Type B pancreatic cell (in vitro differentiated cells): ENCODE results near the gene CACNA1B. TPM values are rescaled to one million over a fixed set of nuclear protein-coding genes. Genes with fewer than 3 reads are reported as not detected.

Experiments used
- DNase-seq: peaks from one replicate; pipeline ENCODE4 v3.0.0; 2021; ENCODE audit warnings: mixed read lengths; ENCODE audit not compliant: unreplicated experiment; ENCODE audit errors: extremely low spot score
- H3K27ac Mint-ChIP-seq: 2 replicates; pipeline ENCODE4 v1.8.0; 2021; ENCODE audit warnings: mild to moderate bottlenecking, mixed read lengths
- H3K27me3 Mint-ChIP-seq: 2 replicates; pipeline ENCODE4 v1.8.0; 2021; ENCODE audit warnings: mixed read lengths
- H3K36me3 Mint-ChIP-seq: 2 replicates; pipeline ENCODE4 v1.8.0; 2021; ENCODE audit warnings: mixed read lengths
- H3K4me1 Mint-ChIP-seq: one replicate; pipeline ENCODE4 v1.8.0; 2021; ENCODE audit warnings: mixed read lengths; ENCODE audit not compliant: unreplicated experiment
- H3K4me3 Mint-ChIP-seq: 2 replicates; pipeline ENCODE4 v1.8.0; 2021; ENCODE audit warnings: mild to moderate bottlenecking, mixed read lengths
- H3K9me3 Mint-ChIP-seq: 2 replicates; pipeline ENCODE4 v1.8.0; 2021; ENCODE audit warnings: mixed read lengths
- total RNA-seq: library from RNA; stranded (reverse); gene quantifications from 2 replicates; pipeline ENCODE4 v1.2.1, GENCODE V29; 2021; ENCODE audit warnings: low replicate concordance
- TF ChIP-seq, protein P1 (sequence below): fragments of 200-600 bp; sonication (generic); conservative IDR thresholded peaks from 2 replicates; pipeline ENCODE4 v1.5.0; 2021; ENCODE audit warnings: antibody characterized with exemption, mild to moderate bottlenecking

CACNA1B gene
- total RNA-seq, 1 donor from 2014 or later = 2.4 TPM

DNA sequence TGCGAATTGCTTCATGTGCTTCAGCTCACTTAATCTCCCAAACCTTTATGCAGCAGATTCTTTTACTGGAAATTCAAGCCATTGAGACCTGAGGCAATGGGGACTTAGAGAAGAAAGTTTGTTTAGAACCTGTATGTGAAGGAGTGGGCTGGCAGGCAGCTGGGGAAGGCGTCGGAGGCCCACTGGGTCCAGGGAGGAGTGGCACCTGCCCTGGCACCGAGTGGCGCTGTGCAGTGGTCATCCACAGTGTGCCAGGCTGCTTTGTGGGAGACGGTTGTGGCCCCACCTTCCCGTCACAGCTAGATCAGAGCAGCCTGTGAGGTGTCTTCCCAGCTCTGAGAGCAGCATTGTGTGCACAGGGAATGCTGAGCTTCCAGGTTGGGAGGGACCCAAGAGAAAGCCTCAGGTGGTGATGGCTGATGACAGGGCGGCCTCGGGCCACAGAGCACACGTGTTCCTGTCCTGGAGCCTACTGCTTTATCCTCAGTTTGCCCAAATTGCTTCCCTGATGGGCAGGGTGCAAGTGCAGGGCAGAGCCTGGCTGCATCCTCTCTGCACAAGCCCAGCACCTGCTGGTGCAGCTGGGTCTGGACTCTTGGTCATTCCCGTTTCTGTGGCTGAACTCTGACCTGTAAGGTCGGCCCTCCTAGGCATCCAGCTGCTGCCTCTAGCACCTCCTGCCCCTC lies 175.2 kb downstream of the CACNA1B start:
- H3K4me1 Mint-ChIP-seq = peaks cover 1% of the 10 kb centered on the region
- DNase-seq = peak; percentile 62
- no peaks in the 10 kb centered on the region for H3K36me3 Mint-ChIP-seq
- no peak overlapping the region for H3K4me3 Mint-ChIP-seq
- no peaks in the 10 kb centered on the region for H3K27me3 Mint-ChIP-seq
- TF ChIP-seq, protein P1, sequence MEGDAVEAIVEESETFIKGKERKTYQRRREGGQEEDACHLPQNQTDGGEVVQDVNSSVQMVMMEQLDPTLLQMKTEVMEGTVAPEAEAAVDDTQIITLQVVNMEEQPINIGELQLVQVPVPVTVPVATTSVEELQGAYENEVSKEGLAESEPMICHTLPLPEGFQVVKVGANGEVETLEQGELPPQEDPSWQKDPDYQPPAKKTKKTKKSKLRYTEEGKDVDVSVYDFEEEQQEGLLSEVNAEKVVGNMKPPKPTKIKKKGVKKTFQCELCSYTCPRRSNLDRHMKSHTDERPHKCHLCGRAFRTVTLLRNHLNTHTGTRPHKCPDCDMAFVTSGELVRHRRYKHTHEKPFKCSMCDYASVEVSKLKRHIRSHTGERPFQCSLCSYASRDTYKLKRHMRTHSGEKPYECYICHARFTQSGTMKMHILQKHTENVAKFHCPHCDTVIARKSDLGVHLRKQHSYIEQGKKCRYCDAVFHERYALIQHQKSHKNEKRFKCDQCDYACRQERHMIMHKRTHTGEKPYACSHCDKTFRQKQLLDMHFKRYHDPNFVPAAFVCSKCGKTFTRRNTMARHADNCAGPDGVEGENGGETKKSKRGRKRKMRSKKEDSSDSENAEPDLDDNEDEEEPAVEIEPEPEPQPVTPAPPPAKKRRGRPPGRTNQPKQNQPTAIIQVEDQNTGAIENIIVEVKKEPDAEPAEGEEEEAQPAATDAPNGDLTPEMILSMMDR = no peak
- no peaks in the 10 kb centered on the region for H3K9me3 Mint-ChIP-seq
- no peak overlapping the region for H3K27ac Mint-ChIP-seq

DNA sequence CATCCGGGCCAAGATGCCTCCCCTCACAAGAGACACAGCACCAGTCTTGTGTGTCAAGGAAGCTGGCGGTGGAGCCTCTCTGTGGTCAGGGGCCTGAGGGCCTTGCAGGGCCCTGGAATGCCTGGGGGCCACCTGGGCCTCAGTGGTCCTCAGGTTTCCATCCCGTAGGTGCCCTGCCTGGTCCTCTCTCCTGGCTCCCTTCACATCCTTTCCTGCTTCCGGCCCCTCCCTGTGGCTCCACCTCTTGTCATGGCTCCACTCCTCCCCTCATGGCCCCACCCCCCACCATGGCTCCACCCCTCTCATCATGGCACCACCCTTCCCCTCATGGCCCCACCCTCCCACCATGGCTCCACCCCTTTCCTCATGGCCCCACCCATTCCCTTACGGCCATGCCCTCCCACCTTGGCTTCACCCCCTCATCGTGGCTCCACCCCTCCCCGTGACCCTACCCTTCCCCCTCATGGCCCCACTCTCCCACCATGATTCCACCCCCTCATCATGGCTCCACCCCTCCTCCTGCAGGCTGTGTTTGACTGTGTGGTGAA lies 175.8 kb downstream of the CACNA1B start:
- TF ChIP-seq, protein P1 = no peak
- Mint-ChIP-seq H3K4me3 (no peak overlapping the region), H3K4me1 (no peaks in the 10 kb centered on the region), H3K27ac (no peak overlapping the region), H3K36me3 (no peaks in the 10 kb centered on the region), H3K27me3 (no peaks in the 10 kb centered on the region), H3K9me3 (no peaks in the 10 kb centered on the region)
- DNase-seq = peak; percentile 60

DNA sequence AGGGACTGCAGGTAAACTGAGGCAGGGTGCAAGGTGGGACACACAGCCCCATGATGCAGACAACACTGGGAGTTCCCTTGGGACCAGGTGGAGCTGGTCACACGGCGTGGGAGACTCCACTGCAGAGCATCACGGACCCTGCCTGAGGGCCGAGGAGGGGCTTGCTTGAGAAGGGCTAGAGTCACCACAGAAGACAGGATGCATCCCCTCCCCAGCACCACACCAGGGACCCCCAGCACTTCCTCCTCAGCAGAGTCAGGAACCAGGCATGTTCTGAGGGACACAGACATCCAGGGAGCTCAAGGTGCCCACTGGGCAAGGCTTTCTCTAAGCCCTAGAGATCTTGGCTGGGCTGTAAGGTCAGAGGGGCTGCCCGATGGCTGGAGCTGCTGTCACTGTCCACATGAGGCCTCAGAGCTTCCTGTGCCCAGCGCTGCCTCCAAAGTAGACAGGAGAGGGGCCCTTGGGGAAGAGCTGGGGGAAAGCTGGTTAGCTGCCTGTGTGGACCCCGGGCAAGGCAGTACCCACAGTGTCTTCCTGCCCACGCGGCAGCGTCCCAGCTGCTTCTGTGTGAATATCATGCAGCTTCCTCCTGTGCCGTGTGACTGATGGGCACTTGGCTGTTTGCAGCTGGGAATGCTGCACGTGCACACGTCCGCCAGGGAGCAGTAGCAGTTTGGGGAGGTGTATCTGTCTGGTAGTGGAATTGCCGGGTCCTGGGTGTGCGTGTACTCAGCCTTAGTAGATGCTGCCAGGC lies 176.6 kb downstream of the CACNA1B start:
- H3K4me3 Mint-ChIP-seq = no peak overlapping the region
- H3K4me1 Mint-ChIP-seq = no peaks in the 10 kb centered on the region
- H3K36me3 Mint-ChIP-seq = no peaks in the 10 kb centered on the region
- no peaks in the 10 kb centered on the region for H3K9me3 Mint-ChIP-seq
- no peak overlapping the region for H3K27ac Mint-ChIP-seq
- no peaks in the 10 kb centered on the region for H3K27me3 Mint-ChIP-seq
- peak; percentile 47 for DNase-seq
- TF ChIP-seq, protein P1 = no peak

DNA sequence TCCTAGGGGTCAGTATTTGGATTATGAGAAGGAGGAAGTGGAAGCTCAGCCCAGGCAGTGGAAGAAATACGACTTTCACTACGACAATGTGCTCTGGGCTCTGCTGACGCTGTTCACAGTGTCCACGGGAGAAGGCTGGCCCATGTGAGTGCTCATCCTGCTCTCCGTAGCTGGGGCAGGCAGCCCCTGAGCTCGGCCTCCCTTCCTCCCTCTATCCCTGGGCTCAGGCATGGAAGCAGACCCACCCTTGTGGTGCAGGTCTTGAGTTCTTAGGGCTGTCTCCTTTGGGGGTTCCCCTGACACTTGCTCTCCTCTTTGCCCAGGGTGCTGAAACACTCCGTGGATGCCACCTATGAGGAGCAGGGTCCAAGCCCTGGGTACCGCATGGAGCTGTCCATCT lies 180.1 kb downstream of the CACNA1B start:
- Mint-ChIP-seq H3K27ac (no peak overlapping the region), H3K4me3 (no peak overlapping the region), H3K27me3 (no peaks in the 10 kb centered on the region), H3K36me3 (no peaks in the 10 kb centered on the region), H3K4me1 (no peaks in the 10 kb centered on the region), H3K9me3 (no peaks in the 10 kb centered on the region)
- DNase-seq = no peak
- TF ChIP-seq, protein P1 = no peak

DNA sequence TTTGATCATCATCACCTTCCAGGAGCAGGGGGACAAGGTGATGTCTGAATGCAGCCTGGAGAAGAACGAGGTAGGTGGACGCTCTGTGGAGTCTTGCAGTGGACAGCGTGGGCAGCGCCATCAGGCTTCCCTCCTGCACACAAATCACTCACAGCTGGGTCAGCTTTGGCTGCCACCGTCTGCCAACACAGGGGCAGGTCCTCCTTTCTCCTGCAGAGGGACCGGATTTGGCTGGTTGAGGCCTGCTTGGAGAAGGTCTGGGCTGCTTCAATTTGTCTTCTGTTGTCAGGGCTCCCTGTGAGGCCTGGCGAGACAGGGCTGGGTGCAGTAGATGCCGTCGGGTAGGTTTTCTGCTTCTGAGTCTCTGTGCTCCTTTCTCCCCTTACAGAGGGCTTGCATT lies 180.6 kb downstream of the CACNA1B start:
- Mint-ChIP-seq H3K27ac (no peak overlapping the region), H3K27me3 (no peaks in the 10 kb centered on the region), H3K9me3 (no peaks in the 10 kb centered on the region), H3K36me3 (no peaks in the 10 kb centered on the region), H3K4me3 (no peak overlapping the region), H3K4me1 (no peaks in the 10 kb centered on the region)
- DNase-seq = no peak
- TF ChIP-seq, protein P1 = no peak
